ENCODE results near the gene C1orf210.

C1orf210 gene

DNA sequence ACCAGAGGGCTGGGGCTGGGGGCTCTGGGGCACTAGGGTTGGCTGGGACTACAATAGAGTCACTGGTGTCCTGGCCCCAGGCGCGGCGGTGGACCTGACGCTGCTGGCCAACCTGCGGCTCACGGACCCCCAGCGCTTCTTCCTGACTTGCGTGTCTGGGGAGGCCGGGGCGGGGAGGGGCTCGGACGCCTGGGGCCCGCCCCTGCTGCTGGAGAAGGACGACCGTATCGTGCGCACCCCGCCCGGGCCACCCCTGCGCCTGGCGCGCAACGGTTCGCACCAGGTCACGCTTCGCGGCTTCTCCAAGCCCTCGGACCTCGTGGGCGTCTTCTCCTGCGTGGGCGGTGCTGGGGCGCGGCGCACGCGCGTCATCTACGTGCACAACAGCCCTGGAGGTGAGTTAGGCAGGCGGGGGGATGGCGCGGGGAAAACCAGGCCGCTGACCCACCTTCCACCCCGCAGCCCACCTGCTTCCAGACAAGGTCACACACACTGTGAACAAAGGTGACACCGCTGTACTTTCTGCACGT, 19.5 kb upstream of the C1orf210 start:
- no peaks in the 10 kb centered on the region for H3K9me3 ChIP-seq (ENCODE audit: control insufficient read depth, insufficient read depth, low read length)
- H3K79me2 ChIP-seq (ENCODE audit: control insufficient read depth, low read length): no peaks in the 10 kb centered on the region
- H3K36me3 ChIP-seq (ENCODE audit: control insufficient read depth, low read length): no peaks in the 10 kb centered on the region
- no peak overlapping the region for H3K4me3 ChIP-seq (ENCODE audit: low read length)
- no peak overlapping the region for H3K27ac ChIP-seq (ENCODE audit: low read depth, low read length)
- peaks cover 5% of the 10 kb centered on the region; the same call in 1 of the 2 replicates for H3K4me1 ChIP-seq (ENCODE audit: control insufficient read depth, low read length)
- H3K4me2 ChIP-seq (ENCODE audit: low read length): no peak overlapping the region
- H3F3A ChIP-seq (ENCODE audit: control insufficient read depth, insufficient read depth): no peaks in the 10 kb centered on the region
- 0 out of 2 replicates have a peak, but pooled peaks cover 3% of the 10 kb centered on the region for H3K27me3 ChIP-seq (ENCODE audit: control insufficient read depth, low read length)
- no peaks in the 10 kb centered on the region for H4K20me1 ChIP-seq (ENCODE audit: control insufficient read depth, insufficient read depth, low read depth, low read length)
- TF ChIP-seq EZH2phosphoT487 (IDR thresholded peaks at IDR 0.05; ENCODE audit: borderline replicate concordance, low read length): no peak
- TF ChIP-seq CTCF (IDR thresholded peaks at IDR 0.05; ENCODE audit: low read depth, low read length, poor library complexity, severe bottlenecking): no peak
- no peaks in the 10 kb centered on the region for H3K9me2 ChIP-seq (replicated peaks; ENCODE audit: control insufficient read depth, low read length)

DNA sequence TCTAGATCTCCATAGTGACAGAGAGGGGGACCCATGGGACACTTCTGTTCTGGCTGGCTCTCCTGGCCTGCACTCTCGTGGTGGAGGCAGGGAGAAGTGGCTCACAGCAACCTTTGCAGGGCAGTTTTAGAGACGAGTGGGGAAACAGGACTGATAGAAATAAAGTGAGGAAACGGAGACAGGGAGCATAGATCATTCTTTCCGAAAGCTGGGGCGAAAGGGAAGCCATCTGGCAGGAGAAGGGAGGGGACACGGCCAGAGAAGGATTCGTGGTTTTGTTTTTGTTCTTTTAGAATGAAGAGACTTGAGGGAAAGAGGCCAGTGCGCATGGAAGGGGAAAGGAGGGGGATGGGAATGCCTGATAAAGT, 18.9 kb upstream of the C1orf210 start:
- no peak overlapping the region for H3K27ac ChIP-seq (ENCODE audit: low read depth, low read length)
- peaks cover 5% of the 10 kb centered on the region; the same call in 1 of the 2 replicates for H3K4me1 ChIP-seq (ENCODE audit: control insufficient read depth, low read length)
- no peaks in the 10 kb centered on the region for H3K36me3 ChIP-seq (ENCODE audit: control insufficient read depth, low read length)

DNA sequence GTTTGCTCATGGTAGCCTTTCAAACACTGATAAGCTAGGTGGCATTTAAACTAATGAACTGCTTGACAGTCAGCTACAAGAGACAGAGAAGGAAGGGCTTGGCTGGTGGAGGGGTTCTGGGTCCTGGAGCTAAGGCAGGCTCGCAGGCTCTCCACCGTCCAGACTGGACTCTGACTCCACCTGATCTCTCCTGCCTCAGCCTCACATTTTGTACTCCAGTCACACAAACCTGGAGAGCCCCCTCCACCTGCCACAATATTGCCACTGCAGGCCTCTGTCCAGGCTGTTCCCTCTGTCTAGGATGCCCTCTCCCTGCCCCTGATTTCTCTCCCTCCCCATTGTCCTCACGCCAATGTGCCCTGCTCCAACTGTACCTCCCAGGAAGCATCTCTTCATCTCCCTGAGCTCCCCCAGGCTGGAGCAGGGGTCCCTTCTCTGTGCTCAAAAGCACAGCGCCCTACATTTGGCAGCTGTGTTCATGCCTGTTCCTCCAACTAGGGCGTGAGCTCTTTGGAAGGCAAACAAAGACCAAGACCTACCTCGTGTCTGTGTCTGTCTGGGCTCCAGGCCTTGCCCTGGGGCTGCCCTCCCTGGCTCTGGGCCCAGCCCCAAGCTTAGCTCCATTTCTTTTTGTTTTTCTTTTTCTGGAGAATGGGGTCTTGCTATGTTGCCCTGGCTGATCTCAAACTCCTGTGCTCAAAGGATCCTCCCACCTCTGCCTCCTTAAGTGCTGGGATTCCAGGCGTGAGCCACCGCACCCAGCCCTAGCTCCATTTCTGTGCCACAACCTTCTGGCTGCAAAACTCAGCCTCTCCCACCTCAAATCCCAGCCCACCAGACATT, 18.3 kb upstream of the C1orf210 start:
- Histone ChIP-seq H3K9me2 (replicated peaks; ENCODE audit: control insufficient read depth, low read length) (no peaks in the 10 kb centered on the region), H4K20me1 (ENCODE audit: control insufficient read depth, insufficient read depth, low read depth, low read length) (no peaks in the 10 kb centered on the region), H3K9me3 (ENCODE audit: control insufficient read depth, insufficient read depth, low read length) (no peaks in the 10 kb centered on the region), H3K79me2 (ENCODE audit: control insufficient read depth, low read length) (no peaks in the 10 kb centered on the region), H3K4me3 (ENCODE audit: low read length) (no peak overlapping the region), H3K36me3 (ENCODE audit: control insufficient read depth, low read length) (no peaks in the 10 kb centered on the region), H3K27me3 (ENCODE audit: control insufficient read depth, low read length) (0 out of 2 replicates have a peak, but pooled peaks cover 3% of the 10 kb centered on the region), H3K4me1 (ENCODE audit: control insufficient read depth, low read length) (peaks cover 5% of the 10 kb centered on the region; the same call in 1 of the 2 replicates), H3K27ac (ENCODE audit: low read depth, low read length) (no peak overlapping the region), H3K4me2 (ENCODE audit: low read length) (no peak overlapping the region), H3F3A (ENCODE audit: control insufficient read depth, insufficient read depth) (no peaks in the 10 kb centered on the region)
- no peak for TF ChIP-seq EZH2phosphoT487 (IDR thresholded peaks at IDR 0.05; ENCODE audit: borderline replicate concordance, low read length)
- TF ChIP-seq CTCF (IDR thresholded peaks at IDR 0.05; ENCODE audit: low read depth, low read length, poor library complexity, severe bottlenecking): no peak

More for the DNA sequence above, 18.9 kb upstream of the C1orf210 start:
- no peaks in the 10 kb centered on the region for H3K79me2 ChIP-seq (ENCODE audit: control insufficient read depth, low read length)
- H3F3A ChIP-seq (ENCODE audit: control insufficient read depth, insufficient read depth): no peaks in the 10 kb centered on the region
- no peak overlapping the region for H3K4me3 ChIP-seq (ENCODE audit: low read length)
- no peak for TF ChIP-seq EZH2phosphoT487 (IDR thresholded peaks at IDR 0.05; ENCODE audit: borderline replicate concordance, low read length)
- TF ChIP-seq CTCF (IDR thresholded peaks at IDR 0.05; ENCODE audit: low read depth, low read length, poor library complexity, severe bottlenecking): no peak
- H3K9me3 ChIP-seq (ENCODE audit: control insufficient read depth, insufficient read depth, low read length): no peaks in the 10 kb centered on the region
- 0 out of 2 replicates have a peak, but pooled peaks cover 3% of the 10 kb centered on the region for H3K27me3 ChIP-seq (ENCODE audit: control insufficient read depth, low read length)
- no peaks in the 10 kb centered on the region for H4K20me1 ChIP-seq (ENCODE audit: control insufficient read depth, insufficient read depth, low read depth, low read length)
- no peaks in the 10 kb centered on the region for H3K9me2 ChIP-seq (replicated peaks; ENCODE audit: control insufficient read depth, low read length)
- H3K4me2 ChIP-seq (ENCODE audit: low read length): no peak overlapping the region

Data from DOHH2 (cell line).